PC-3 (cell line): ENCODE data around the gene P2RX5. TPM values are rescaled to one million over a fixed set of nuclear protein-coding genes. Genes with fewer than 3 reads are reported as not detected.
"Not testable (repeated sequence)": the region's sequence is repeated elsewhere in the genome, so short reads cannot be mapped to it uniquely, and the experiment has no call there.

ENCODE experiments used
- ATAC-seq: fragments of 200-7000 bp; cut with Tn5 transposase; 2 replicates; pipeline ENCODE4 v1.9.1; 2020; ENCODE audit warnings: mild to moderate bottlenecking, moderate library complexity
- BruUV-seq: library from RNA; stranded (reverse); fragments of 400-500 nt; replicated peaks from 2 replicates; lab custom pipeline; 2021; lab: Mats Ljungman, UMichigan
- CTCF ChIA-PET: fragments of 300-600 bp; sonication (Branson Sonifier 250); formaldehyde crosslinking; loops from one replicate; lab custom pipeline; 2022; ENCODE audit warnings: antibody characterized with exemption; lab: Charles Lee
- POLR2A ChIA-PET: fragments of 300-600 bp; sonication (Branson Sonifier 250); formaldehyde crosslinking; loops from one replicate; lab custom pipeline; 2022; ENCODE audit warnings: antibody characterized with exemption; ENCODE audit not compliant: unreplicated experiment; lab: Charles Lee
- DNase-seq: peaks from one replicate; pipeline ENCODE4 v3.0.0-alpha.2; 2015
- H2AFZ ChIP-seq: fragments of 300-600 bp; sonication (generic); 2 replicates; pipeline ENCODE4 v1.6.0; 2016; ENCODE audit warnings: antibody characterized with exemption, low read length
- H3F3A ChIP-seq: fragments of 300-600 bp; sonication (generic); one replicate; pipeline ENCODE4 v1.6.0; 2017; ENCODE audit warnings: antibody characterized with exemption, low read length, control low read depth, mild to moderate bottlenecking; ENCODE audit not compliant: unreplicated experiment
- H3K27ac ChIP-seq: fragments of 300-600 bp; sonication (generic); 2 replicates; pipeline ENCODE4 v1.5.1; 2016; ENCODE audit warnings: mild to moderate bottlenecking, low read length
- H3K27me3 ChIP-seq: fragments of 300-600 bp; sonication (generic); 2 replicates; pipeline ENCODE4 v1.6.1; 2016; ENCODE audit warnings: low read length, mixed read lengths
- H3K36me3 ChIP-seq: fragments of 300-600 bp; sonication (generic); 2 replicates; pipeline ENCODE4 v1.6.1; 2016; ENCODE audit warnings: low read depth, mixed run types, low read length, mixed read lengths
- H3K4me1 ChIP-seq: fragments of 300-600 bp; sonication (generic); 2 replicates; pipeline ENCODE4 v1.5.1; 2016; ENCODE audit warnings: low read length; ENCODE audit not compliant: insufficient read depth
- H3K4me2 ChIP-seq: fragments of 300-600 bp; sonication (generic); 2 replicates; pipeline ENCODE4 v1.6.0; 2016; ENCODE audit warnings: low read length
- H3K4me3 ChIP-seq: fragments of 300-600 bp; sonication (generic); 2 replicates; pipeline ENCODE4 v1.5.1; 2016; ENCODE audit warnings: mild to moderate bottlenecking, low read length, mixed read lengths
- H3K79me2 ChIP-seq: fragments of 300-600 bp; sonication (generic); 2 replicates; pipeline ENCODE4 v1.6.1; 2017; ENCODE audit warnings: low read length, mixed read lengths
- H3K9ac ChIP-seq: fragments of 300-600 bp; sonication (generic); 2 replicates; pipeline ENCODE4 v1.6.0; 2016; ENCODE audit warnings: mild to moderate bottlenecking, low read length
- H3K9me2 ChIP-seq: fragments of 300-600 bp; sonication (generic); replicated peaks from 2 replicates; pipeline ENCODE4 v1.6.1; 2016; ENCODE audit warnings: mixed run types, low read length, mixed read lengths
- H3K9me3 ChIP-seq: fragments of 300-600 bp; sonication (generic); 2 replicates; pipeline ENCODE4 v1.6.1; 2016; ENCODE audit warnings: low read length, mixed read lengths
- H4K20me1 ChIP-seq: fragments of 300-600 bp; sonication (generic); 2 replicates; pipeline ENCODE4 v1.6.1; 2016; ENCODE audit warnings: low read length, mixed read lengths
- EZH2 ChIP-seq: fragments of 300-600 bp; sonication (generic); IDR thresholded peaks from one replicate; pipeline ENCODE4 v1.6.1; 2017; ENCODE audit warnings: antibody characterized with exemption, mild to moderate bottlenecking, low read length; ENCODE audit not compliant: unreplicated experiment
- EZH2phosphoT487 ChIP-seq: fragments of 300-600 bp; sonication (generic); IDR thresholded peaks from 2 replicates; pipeline ENCODE4 v1.6.1; 2018; ENCODE audit warnings: mild to moderate bottlenecking, antibody characterized with exemption, low read length, borderline replicate concordance
- intact Hi-C: fragments of 100-400 bp; cut with micrococcal nuclease; formaldehyde crosslinking; loops from 2 replicates; pipeline ENCODE4 v1.9.0; 2023
- total RNA-seq: library from RNA; depleted of rRNA; stranded (reverse); fragments of >200 nt; gene quantifications from 2 replicates; pipeline ENCODE4 v1.2.3, GENCODE V29; 2014
- TF ChIP-seq, protein P1 (sequence below): fragments of 300-600 bp; sonication (generic); conservative IDR thresholded peaks from 2 replicates; pipeline ENCODE4 v1.5.1; 2017; ENCODE audit warnings: antibody characterized with exemption, low read depth, mild to moderate bottlenecking, low read length

P2RX5 gene
- total RNA-seq, 1 experiment from 2014 or later, result 13.0 TPM

DNA sequence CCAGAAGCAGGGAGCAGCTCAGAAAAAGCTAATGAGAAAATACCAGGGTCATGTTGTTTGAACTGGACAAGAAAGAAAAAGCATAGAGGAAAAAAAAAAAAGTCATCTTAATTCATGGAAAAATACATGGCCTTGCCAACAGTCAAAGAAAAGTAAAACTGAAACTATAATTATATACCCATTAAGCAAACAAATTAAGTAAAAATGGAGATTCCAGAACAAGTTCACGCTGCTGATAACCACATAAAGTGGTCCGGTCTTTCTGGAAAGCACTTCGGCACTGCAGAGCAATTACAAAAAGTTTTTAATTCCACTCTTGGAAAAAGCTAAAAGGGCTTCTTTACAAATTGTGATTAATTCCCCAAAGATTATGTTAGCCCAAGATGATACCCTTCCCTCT lies 12.4 kb upstream of the P2RX5 start:
- POLR2A ChIA-PET, result no interaction called here

DNA sequence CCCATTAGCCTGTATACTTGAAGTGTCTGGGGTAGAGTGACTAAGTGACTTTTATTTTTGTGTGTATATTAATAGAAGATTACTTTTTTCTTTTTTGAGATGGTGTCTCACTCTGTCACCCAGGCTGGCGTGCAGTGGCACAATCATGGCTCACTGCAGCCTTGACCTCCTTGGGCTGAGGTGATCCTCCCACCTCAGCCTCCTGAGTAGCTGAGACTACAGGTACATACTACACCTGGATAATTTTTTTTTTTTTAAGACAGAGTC lies 9.7 kb upstream of the P2RX5 start:
- H3K27ac ChIP-seq, H3K9me3 ChIP-seq, H3K4me2 ChIP-seq, H3K36me3 ChIP-seq, ATAC-seq, H3K4me1 ChIP-seq, POLR2A ChIA-PET, H3K9me2 ChIP-seq, intact Hi-C loops, H4K20me1 ChIP-seq, H3F3A ChIP-seq, CTCF ChIA-PET, H3K9ac ChIP-seq, H3K79me2 ChIP-seq, BruUV-seq, H2AFZ ChIP-seq, H3K4me3 ChIP-seq, DNase-seq, H3K27me3 ChIP-seq: not testable (repeated sequence)

More for the DNA sequence above, 12.4 kb upstream of the P2RX5 start:
- H3K9me3 ChIP-seq, result no peaks in the 10 kb centered on the region
- H3K27ac ChIP-seq, result no peak overlapping the region
- H3K27me3 ChIP-seq, result no peaks in the 10 kb centered on the region
- H3K9me2 ChIP-seq, result no peaks in the 10 kb centered on the region
- no peaks in the 10 kb centered on the region for H3K36me3 ChIP-seq
- H3K4me1 ChIP-seq, result peaks cover 5% of the 10 kb centered on the region; the same call in 1 of the 2 replicates
- no peak overlapping the region for H3K4me3 ChIP-seq
- no peak overlapping the region for H3K4me2 ChIP-seq
- intact Hi-C loops, result no loop called here
- DNase-seq (no peak), ATAC-seq (no peak)
- TF ChIP-seq, protein P1, sequence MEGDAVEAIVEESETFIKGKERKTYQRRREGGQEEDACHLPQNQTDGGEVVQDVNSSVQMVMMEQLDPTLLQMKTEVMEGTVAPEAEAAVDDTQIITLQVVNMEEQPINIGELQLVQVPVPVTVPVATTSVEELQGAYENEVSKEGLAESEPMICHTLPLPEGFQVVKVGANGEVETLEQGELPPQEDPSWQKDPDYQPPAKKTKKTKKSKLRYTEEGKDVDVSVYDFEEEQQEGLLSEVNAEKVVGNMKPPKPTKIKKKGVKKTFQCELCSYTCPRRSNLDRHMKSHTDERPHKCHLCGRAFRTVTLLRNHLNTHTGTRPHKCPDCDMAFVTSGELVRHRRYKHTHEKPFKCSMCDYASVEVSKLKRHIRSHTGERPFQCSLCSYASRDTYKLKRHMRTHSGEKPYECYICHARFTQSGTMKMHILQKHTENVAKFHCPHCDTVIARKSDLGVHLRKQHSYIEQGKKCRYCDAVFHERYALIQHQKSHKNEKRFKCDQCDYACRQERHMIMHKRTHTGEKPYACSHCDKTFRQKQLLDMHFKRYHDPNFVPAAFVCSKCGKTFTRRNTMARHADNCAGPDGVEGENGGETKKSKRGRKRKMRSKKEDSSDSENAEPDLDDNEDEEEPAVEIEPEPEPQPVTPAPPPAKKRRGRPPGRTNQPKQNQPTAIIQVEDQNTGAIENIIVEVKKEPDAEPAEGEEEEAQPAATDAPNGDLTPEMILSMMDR, result no peak
- TF ChIP-seq EZH2 (no peak), EZH2phosphoT487 (no peak)
- H3F3A ChIP-seq, result no peaks in the 10 kb centered on the region
- CTCF ChIA-PET, result no interaction called here
- H3K9ac ChIP-seq, result no peak overlapping the region
- H2AFZ ChIP-seq, result no peak overlapping the region
- no peaks in the 10 kb centered on the region for H4K20me1 ChIP-seq
- no TSS peak for BruUV-seq
- H3K79me2 ChIP-seq, result no peaks in the 10 kb centered on the region

DNA sequence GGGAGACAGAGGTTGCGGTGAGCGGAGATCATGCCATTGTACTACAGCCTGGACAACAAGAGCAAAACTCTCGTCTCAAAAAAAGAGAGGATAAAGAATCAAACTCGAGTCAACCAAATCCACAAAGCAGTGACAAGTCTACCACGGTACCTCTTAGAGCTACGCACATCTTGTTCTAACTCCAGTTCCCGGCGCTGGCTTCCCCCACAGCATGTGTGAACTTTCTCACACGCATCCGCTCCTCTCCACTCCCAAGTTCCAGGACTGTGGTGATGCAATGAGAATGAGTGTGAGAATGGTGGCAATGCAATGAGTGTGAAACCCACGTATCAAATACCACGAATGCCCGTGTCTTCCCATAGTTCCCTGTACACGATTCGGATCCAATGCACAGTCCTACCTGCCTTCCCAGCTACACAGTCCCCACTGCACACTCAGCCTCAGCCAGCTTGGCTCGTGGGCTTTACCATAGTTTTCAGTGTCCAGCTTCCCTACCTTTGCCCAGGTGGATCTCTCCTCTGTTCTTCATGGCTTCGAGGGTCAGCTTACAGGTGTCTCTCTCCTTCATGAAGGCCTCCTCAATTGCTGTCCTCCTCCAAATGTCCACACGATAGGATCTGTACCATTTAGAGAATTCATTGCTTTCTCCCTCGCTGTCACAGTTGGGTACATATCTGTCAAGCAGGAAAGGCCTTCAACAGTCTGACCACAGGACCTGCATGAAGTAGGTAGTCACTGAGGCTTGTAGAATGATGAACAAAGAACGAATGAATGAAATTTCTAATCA lies 9.2 kb upstream of the P2RX5 start:
- ChIA-PET POLR2A (no interaction called here), CTCF (no interaction called here)
- Histone ChIP-seq H3K9ac (no peak overlapping the region), H3K36me3 (no peaks in the 10 kb centered on the region), H3K9me2 (no peaks in the 10 kb centered on the region), H3K9me3 (no peaks in the 10 kb centered on the region), H3K27me3 (no peaks in the 10 kb centered on the region), H2AFZ (no peak overlapping the region), H3K4me3 (no peak overlapping the region), H3F3A (no peaks in the 10 kb centered on the region), H4K20me1 (no peaks in the 10 kb centered on the region), H3K79me2 (no peaks in the 10 kb centered on the region), H3K27ac (no peak overlapping the region), H3K4me2 (no peak overlapping the region), H3K4me1 (no peaks in the 10 kb centered on the region)
- intact Hi-C loops, result no loop called here
- DNase-seq (no peak), ATAC-seq (no peak)
- TF ChIP-seq, protein P1, result no peak
- TF ChIP-seq EZH2 (no peak), EZH2phosphoT487 (no peak)
- BruUV-seq, result no TSS peak

DNA sequence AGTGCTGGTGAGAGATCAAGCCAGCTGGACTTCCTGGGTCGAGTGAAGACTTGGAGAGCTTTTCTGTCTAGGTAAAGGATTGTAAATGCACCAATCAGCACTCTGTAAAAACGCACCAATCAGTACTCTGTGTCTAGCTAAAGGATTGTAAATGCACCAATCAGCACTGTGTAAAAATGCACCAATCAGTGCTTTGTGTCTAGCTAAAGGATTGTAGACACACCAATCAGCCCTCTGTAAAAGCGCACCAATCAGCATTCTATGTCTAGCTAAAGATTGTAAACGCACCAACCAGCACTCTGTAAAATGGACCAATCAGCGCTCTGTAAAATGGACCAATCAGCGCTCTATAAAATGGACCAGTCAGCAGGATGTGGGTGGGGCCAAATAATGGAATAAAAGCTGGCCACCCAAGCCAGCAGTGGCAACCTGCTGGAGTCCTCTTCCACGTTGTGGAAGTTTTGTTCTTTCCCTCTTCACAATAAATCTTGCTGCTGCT lies 6.1 kb upstream of the P2RX5 start:
- DNase-seq, BruUV-seq, H3K4me2 ChIP-seq, H3F3A ChIP-seq, H3K4me3 ChIP-seq, H3K79me2 ChIP-seq, H3K9me3 ChIP-seq, intact Hi-C loops, H3K9me2 ChIP-seq, H4K20me1 ChIP-seq, H3K27me3 ChIP-seq, ATAC-seq, H3K9ac ChIP-seq, CTCF ChIA-PET, H3K36me3 ChIP-seq, POLR2A ChIA-PET, H3K4me1 ChIP-seq, H2AFZ ChIP-seq, H3K27ac ChIP-seq: not testable (repeated sequence)
